Effector memory CD8-positive, alpha-beta T cell (primary cell): Measurements from ENCODE around the gene PRKCZ.

Experiments used
- ATAC-seq: fragments of 150-1000 bp; cut with Tn5 transposase; replicated peaks from 2 replicates; pipeline ENCODE4 v1.10.0; 2021; ENCODE audit warnings: mild to moderate bottlenecking, moderate library complexity
- DNase-seq, 3 experiments: peaks; one replicate each; pipeline ENCODE4 v3.0.0; 2021
- H3K27ac Mint-ChIP-seq, 2 donors: one replicate each; pipeline ENCODE4 v1.8.0; 2022; ENCODE audit warnings: mild to moderate bottlenecking in 2 of 2, mixed read lengths in 2 of 2, moderate library complexity in 2 of 2
- H3K27me3 Mint-ChIP-seq, 2 donors: one replicate each; pipeline ENCODE4 v1.8.0; 2022; ENCODE audit warnings: mixed read lengths in 2 of 2
- H3K36me3 Mint-ChIP-seq: one replicate; pipeline ENCODE4 v1.8.0; 2022; ENCODE audit warnings: mild to moderate bottlenecking, moderate library complexity, mixed read lengths; ENCODE audit not compliant: insufficient read depth
- H3K4me1 Mint-ChIP-seq, 2 donors: one replicate each; pipeline ENCODE4 v1.8.0; 2022; ENCODE audit warnings: low read depth in 2 of 2, mixed read lengths in 2 of 2
- H3K4me3 Mint-ChIP-seq, 2 donors: one replicate each; pipeline ENCODE4 v1.8.0; 2022; ENCODE audit warnings: mild to moderate bottlenecking in 2 of 2, mixed read lengths in 2 of 2, moderate library complexity in 2 of 2
- H3K9me3 Mint-ChIP-seq, 2 donors: one replicate each; pipeline ENCODE4 v1.8.0; 2022; ENCODE audit warnings: mixed read lengths in 2 of 2
- total RNA-seq, 9 experiments: gene quantifications; one replicate each; lab custom pipeline; 2026; lab: John Stamatoyannopoulos, UW

The PRKCZ gene
- total RNA-seq, result 23.1 to 45.8 (median 33.6) reads per million in 9 experiments

- Mint-ChIP-seq H3K36me3 (peaks cover 7% of the 10 kb centered on the region), H3K4me3 (peak within 1 kb of the TSS; percentile 77 to 85), H3K4me1 (peaks cover 33% of the 10 kb centered on the region in 2 donors), H3K9me3 (no peaks in the 10 kb centered on the region), H3K27me3 (peaks cover 0 to 16% of the 10 kb centered on the region in 2 donors), H3K27ac (peak within 1 kb of the TSS; percentile 12 to 86)
- DNase-seq (peak; percentile 91 to 95 (median 92)), ATAC-seq (peak; percentile 94)
These were observed at the start of gene PRKCZ for GRCh38 chr1:2049718-2050431. PRKCZ (plus strand) TSS chr1:2050411; CDS start chr1:2050631, 220 bp downstream.

GRCh38 chr1:2000432-2000831 lies 49.8 kb upstream of the PRKCZ start:
- Mint-ChIP-seq H3K4me1 (peaks cover 3 to 4% of the 10 kb centered on the region in 2 donors), H3K27me3 (peaks cover 44 to 79% of the 10 kb centered on the region in 2 donors), H3K36me3 (no peaks in the 10 kb centered on the region), H3K9me3 (no peaks in the 10 kb centered on the region), H3K4me3 (no peak overlapping the region), H3K27ac (no peak overlapping the region)
- no peak for DNase-seq
- ATAC-seq, result no peak

GRCh38 chr1:2000850-2001249 lies 49.4 kb upstream of the PRKCZ start:
- Mint-ChIP-seq H3K4me3 (no peak overlapping the region), H3K27ac (no peak overlapping the region), H3K27me3 (peaks cover 46 to 83% of the 10 kb centered on the region in 2 donors), H3K9me3 (no peaks in the 10 kb centered on the region), H3K4me1 (peaks cover 2 to 4% of the 10 kb centered on the region in 2 donors), H3K36me3 (no peaks in the 10 kb centered on the region)
- ATAC-seq (no peak), DNase-seq (no peak)

GRCh38 chr1:2001773-2002411 lies 48.3 kb upstream of the PRKCZ start:
- DNase-seq (no peak), ATAC-seq (no peak)
- Mint-ChIP-seq H3K9me3 (no peaks in the 10 kb centered on the region), H3K36me3 (no peaks in the 10 kb centered on the region), H3K4me3 (no peak overlapping the region), H3K27ac (no peak overlapping the region), H3K27me3 (peaks cover 53 to 84% of the 10 kb centered on the region in 2 donors), H3K4me1 (no peaks in the 10 kb centered on the region)

- H3K27me3 Mint-ChIP-seq, result peaks cover 38 to 69% of the 10 kb centered on the region in 2 donors
- ATAC-seq, result no peak
- no peaks in the 10 kb centered on the region for H3K4me1 Mint-ChIP-seq
- peaks cover 2% of the 10 kb centered on the region for H3K36me3 Mint-ChIP-seq
- no peak within 1 kb of the TSS for H3K27ac Mint-ChIP-seq
- H3K4me3 Mint-ChIP-seq, result no peak within 1 kb of the TSS
- no peak for DNase-seq
- no peaks in the 10 kb centered on the region for H3K9me3 Mint-ChIP-seq
These were observed 46.6 kb upstream of the PRKCZ start, which contains the start of gene CFAP74 for GRCh38 chr1:2003541-2004131. CFAP74 (minus strand) TSS chr1:2003786; CDS start chr1:1990956, 12,830 bp downstream.

GRCh38 chr1:2004856-2005255 lies 45.4 kb upstream of the PRKCZ start:
- H3K27me3 Mint-ChIP-seq, result peaks cover 32 to 68% of the 10 kb centered on the region in 2 donors
- no peak for DNase-seq
- no peak for ATAC-seq
- no peaks in the 10 kb centered on the region for H3K9me3 Mint-ChIP-seq
- H3K36me3 Mint-ChIP-seq, result peaks cover 2% of the 10 kb centered on the region
- no peak overlapping the region for H3K27ac Mint-ChIP-seq
- H3K4me1 Mint-ChIP-seq, result no peaks in the 10 kb centered on the region
- H3K4me3 Mint-ChIP-seq, result no peak overlapping the region

GRCh38 chr1:2009101-2010053 lies 40.8 kb upstream of the PRKCZ start:
- Mint-ChIP-seq H3K9me3 (no peaks in the 10 kb centered on the region), H3K4me3 (no peak overlapping the region), H3K27me3 (peaks cover 25 to 59% of the 10 kb centered on the region in 2 donors), H3K4me1 (no peaks in the 10 kb centered on the region), H3K36me3 (peaks cover 2% of the 10 kb centered on the region), H3K27ac (no peak overlapping the region)
- DNase-seq (no peak), ATAC-seq (no peak)

GRCh38 chr1:2014181-2014580 lies 36.0 kb upstream of the PRKCZ start:
- Mint-ChIP-seq H3K4me3 (no peak overlapping the region), H3K27ac (no peak overlapping the region), H3K27me3 (peaks cover 49 to 74% of the 10 kb centered on the region in 2 donors), H3K9me3 (no peaks in the 10 kb centered on the region), H3K4me1 (peaks cover 3 to 5% of the 10 kb centered on the region in 2 donors), H3K36me3 (peaks cover 3% of the 10 kb centered on the region)
- no peak for DNase-seq
- ATAC-seq, result no peak

GRCh38 chr1:2014741-2015735 lies 35.2 kb upstream of the PRKCZ start:
- DNase-seq (no peak), ATAC-seq (no peak)
- Mint-ChIP-seq H3K27me3 (peaks cover 52 to 70% of the 10 kb centered on the region in 2 donors), H3K4me3 (no peak overlapping the region), H3K36me3 (peaks cover 3% of the 10 kb centered on the region), H3K4me1 (peaks cover 3 to 5% of the 10 kb centered on the region in 2 donors), H3K9me3 (no peaks in the 10 kb centered on the region), H3K27ac (no peak overlapping the region)

GRCh38 chr1:2016123-2016522 lies 34.1 kb upstream of the PRKCZ start:
- no peak overlapping the region for H3K27ac Mint-ChIP-seq
- H3K27me3 Mint-ChIP-seq, result peaks cover 63 to 80% of the 10 kb centered on the region in 2 donors
- peaks cover 5 to 7% of the 10 kb centered on the region in 2 donors for H3K4me1 Mint-ChIP-seq
- DNase-seq (no peak), ATAC-seq (no peak)
- H3K4me3 Mint-ChIP-seq, result no peak overlapping the region
- peaks cover 3% of the 10 kb centered on the region for H3K36me3 Mint-ChIP-seq
- H3K9me3 Mint-ChIP-seq, result no peaks in the 10 kb centered on the region

GRCh38 chr1:2018217-2019171 lies 31.7 kb upstream of the PRKCZ start:
- H3K4me1 Mint-ChIP-seq, result peaks cover 5 to 7% of the 10 kb centered on the region in 2 donors
- ATAC-seq (no peak), DNase-seq (no peak)
- H3K9me3 Mint-ChIP-seq, result no peaks in the 10 kb centered on the region
- H3K27me3 Mint-ChIP-seq, result peaks cover 85 to 93% of the 10 kb centered on the region in 2 donors
- H3K27ac Mint-ChIP-seq, result peak overlapping the region in 1 of 2 donors; percentile 36
- H3K4me3 Mint-ChIP-seq, result peak overlapping the region; percentile 54 to 65
- peaks cover 3% of the 10 kb centered on the region for H3K36me3 Mint-ChIP-seq
